ENCODE measurements around the gene LIX1L. TPM values are rescaled to one million over a fixed set of nuclear protein-coding genes. Genes with fewer than 3 reads are reported as not detected.

LIX1L gene
- total and polyA plus RNA-seq, 2 of the 13 experiments (the other 11 are each of a cell fraction or from before 2014, with no cell fraction given): 8.1 to 24.9 TPM

- DNase-seq (ENCODE audit: low spot score): peak; percentile 56
- Histone ChIP-seq H3K4me1 (ENCODE audit: insufficient read depth, low read length) (peaks cover 18% of the 10 kb centered on the region), H3K9me3 (ENCODE audit: low read length) (no peaks in the 10 kb centered on the region), H3K4me3 (replicated peaks in 1 of 3; ENCODE audit: insufficient read depth in 1 of 3, low read depth in 2 of 3, low read length in 3 of 3) (peak overlapping the region; percentile 79 to 99 (median 92)), H3K27me3 (ENCODE audit: control insufficient read depth in 1 of 2, insufficient read depth in 2 of 2, low read length in 2 of 2) (no peaks in the 10 kb centered on the region; a peak in 1 of 5 replicates), H3K36me3 (replicated peaks in 1 of 2; ENCODE audit: control insufficient read depth in 1 of 2, insufficient read depth in 2 of 2, low read length in 2 of 2) (peaks cover 1 to 9% of the 10 kb centered on the region in 2 experiments; a peak in 2 of 5 replicates), H3K4me2 (ENCODE audit: low read depth, low read length) (peak overlapping the region; percentile 99), H3K9ac (ENCODE audit: insufficient read depth, low read depth, low read length) (peak overlapping the region; percentile 87), H2AFZ (ENCODE audit: low read length) (peak overlapping the region; percentile 93), H3K79me2 (ENCODE audit: insufficient read depth, low read length) (peaks cover 8% of the 10 kb centered on the region), H4K20me1 (ENCODE audit: insufficient read depth, low read length) (no peaks in the 10 kb centered on the region), H3K27ac (ENCODE audit: extremely low read length, insufficient read depth, low read length) (peak overlapping the region; percentile 78)
- in situ Hi-C loops (cut with HindIII; ENCODE audit: extremely low pct_ligation_motif_present, low pct_unique_long_range_greater_than_20kb): no loop called here
- ChIA-PET POLR2A (interaction anchor here (0.6 to 3.4 kb wide), 9 partner anchors 8 to 95 kb away, joined by 3 to 36 read pairs (median 3); partner anchors contain the start of genes ANKRD34A, ITGA10, LIX1L and NUDT17), CTCF (ENCODE audit: low intra/inter-chr PET ratio, low total read pairs) (interaction anchor here (0.9 kb wide), 1 partner anchor 27 kb away, joined by 3 read pairs; no protein-coding TSS in a partner anchor)
- no TSS peak for BruUV-seq (replicated peaks)
- intact Hi-C loops (cut with micrococcal nuclease; ENCODE audit: unreplicated experiment): loop anchor here (5.0 kb wide), 1 partner anchor 88 kb away; no protein-coding TSS in a partner anchor
- FAIRE-seq: no peak
- WGBS (ENCODE audit: low lambda C conversion rate): 1% methylated on average over 14 of the region's 33 CpGs
- peak; percentile 76 for ATAC-seq
- TF ChIP-seq TCF7 (IDR thresholded peaks at IDR 0.05; ENCODE audit: low read depth) (no peak), ARID2 (CRISPR knock-in tag; IDR thresholded peaks at IDR 0.05; ENCODE audit: borderline replicate concordance) (no peak), PHF21A (CRISPR knock-in tag; IDR thresholded peaks at IDR 0.05) (0 out of 2 replicates have a peak, but pooled peaks have one; percentile 5), ATF6 (CRISPR knock-in tag; conservative IDR thresholded peaks at IDR 0.05) (no peak), ATRX (CRISPR knock-in tag; IDR thresholded peaks at IDR 0.05; ENCODE audit: borderline replicate concordance) (no peak), ZNF549 (CRISPR knock-in tag; IDR thresholded peaks at IDR 0.05) (no peak), HNF4G (IDR thresholded peaks at IDR 0.05; ENCODE audit: borderline replicate concordance, low read depth, low read length) (no peak), HNF4G (CRISPR knock-in tag; IDR thresholded peaks at IDR 0.05; ENCODE audit: borderline replicate concordance, low read depth) (no peak), PHF20 (CRISPR knock-in tag; IDR thresholded peaks at IDR 0.05) (no peak; the same call in 1 of the 2 replicates), ZNF180 (CRISPR knock-in tag; IDR thresholded peaks at IDR 0.05; ENCODE audit: borderline replicate concordance, low read depth) (no peak), POLR2AphosphoS2 (IDR thresholded peaks at IDR 0.05; ENCODE audit: low read depth, low read length) (no peak), GZF1 (CRISPR knock-in tag; IDR thresholded peaks at IDR 0.05) (no peak), ZNF24 (IDR thresholded peaks at IDR 0.05) (no peak), RXRB (CRISPR knock-in tag; IDR thresholded peaks at IDR 0.05; ENCODE audit: borderline replicate concordance) (no peak), KAT8 (CRISPR knock-in tag; IDR thresholded peaks at IDR 0.05) (no peak), YY1 (IDR thresholded peaks at IDR 0.05; ENCODE audit: insufficient read depth, insufficient replicate concordance, low read depth, low read length) (peak; percentile 16), ZNF446 (CRISPR knock-in tag; IDR thresholded peaks at IDR 0.05) (no peak)
Observed at GRCh38 chr1:145918992-145919939, 38.6 kb downstream of the LIX1L start.

Measured in HepG2 (cell line).